T-helper 17 cell (primary cell): ENCODE measurements around the gene CETN3. TPM values are rescaled to one million over a fixed set of nuclear protein-coding genes. Genes with fewer than 3 reads are reported as not detected.
"Not testable (repeated sequence)": the region's sequence is repeated elsewhere in the genome, so short reads cannot be mapped to it uniquely, and the experiment has no call there.

Experiments used
- ATAC-seq: fragments of 150-1000 bp; cut with Tn5 transposase; 2 replicates; pipeline ENCODE4 v1.10.0; 2021; ENCODE audit warnings: mild to moderate bottlenecking, moderate library complexity
- DNase-seq, 3 donors: peaks; one replicate each; pipeline versions ENCODE4 v3.0.0 to v3.0.0-alpha.2; 2020 to 2021
- H3K9me3 ChIP-seq: one replicate; pipeline ENCODE4 v1.7.0; 2013; ENCODE audit warnings: low read length, mild to moderate bottlenecking; ENCODE audit not compliant: control insufficient read depth, poor library complexity, severe bottlenecking
- H3K27ac Mint-ChIP-seq: one replicate; pipeline ENCODE4 v1.8.0; 2022; ENCODE audit warnings: mild to moderate bottlenecking, moderate library complexity, mixed read lengths
- H3K27me3 Mint-ChIP-seq: one replicate; pipeline ENCODE4 v1.8.0; 2022; ENCODE audit warnings: mixed read lengths
- H3K36me3 Mint-ChIP-seq: one replicate; pipeline ENCODE4 v1.8.0; 2022; ENCODE audit warnings: low read depth, mixed read lengths
- H3K4me1 Mint-ChIP-seq: one replicate; pipeline ENCODE4 v1.8.0; 2022; ENCODE audit warnings: mild to moderate bottlenecking, mixed read lengths
- H3K4me3 Mint-ChIP-seq: one replicate; pipeline ENCODE4 v1.8.0; 2022; ENCODE audit warnings: mild to moderate bottlenecking, moderate library complexity, mixed read lengths
- total RNA-seq, 4 donors: library from RNA in 2 of 4; stranded (reverse) in 2 of 4; gene quantifications; one replicate each; pipeline ENCODE4 v1.2.3 and lab custom pipeline; 2022 to 2026

CETN3 gene
- total RNA-seq, 2 donors from 2014 or later = 2.5 to 4.5 TPM

DNA sequence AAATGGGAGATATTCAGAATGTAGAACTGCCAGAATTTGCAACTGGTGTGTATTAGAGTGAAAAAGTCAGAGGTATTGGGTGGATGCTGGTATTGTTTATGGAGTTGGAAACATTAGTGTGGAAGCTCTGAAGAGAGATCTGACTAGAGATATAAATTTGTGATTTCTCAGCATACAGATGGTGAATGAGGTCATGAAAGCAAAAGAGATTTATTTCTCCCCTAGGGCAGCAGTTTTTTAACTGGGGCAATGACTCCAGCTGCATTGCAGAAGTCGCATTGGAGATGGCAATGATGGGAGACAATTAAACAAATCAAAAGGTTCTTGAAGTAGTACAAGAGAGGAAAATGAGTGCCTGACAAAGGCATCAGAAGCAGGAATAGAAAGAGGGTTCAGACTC is 64.9 kb downstream of the CETN3 start:
- no peak overlapping the region for H3K27ac Mint-ChIP-seq
- no peaks in the 10 kb centered on the region for H3K9me3 ChIP-seq
- H3K36me3 Mint-ChIP-seq = peaks cover 2% of the 10 kb centered on the region
- no peak for ATAC-seq
- H3K4me3 Mint-ChIP-seq = no peak overlapping the region
- DNase-seq = no peak
- H3K27me3 Mint-ChIP-seq = peaks cover 33% of the 10 kb centered on the region
- no peaks in the 10 kb centered on the region for H3K4me1 Mint-ChIP-seq

DNA sequence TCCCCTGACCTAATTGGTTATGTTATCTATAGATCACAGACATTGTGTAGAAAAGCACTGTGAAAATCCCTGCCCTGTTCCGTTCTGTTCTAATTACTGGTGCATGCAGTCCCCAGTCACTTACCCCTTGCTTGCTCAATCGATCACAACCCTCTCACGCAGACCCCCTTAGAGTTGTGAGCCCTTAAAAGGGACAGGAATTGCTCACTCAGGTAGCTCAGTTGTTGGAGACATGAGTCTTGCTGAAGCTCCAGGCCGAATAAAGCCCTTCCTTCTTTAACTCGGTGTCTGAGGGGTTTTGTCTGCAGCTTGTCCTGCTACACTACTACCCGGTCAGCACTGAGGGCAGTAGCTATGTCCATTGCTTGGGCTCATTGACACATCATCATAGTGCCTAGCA is 65.8 kb downstream of the CETN3 start:
- H3K36me3 Mint-ChIP-seq, H3K9me3 ChIP-seq, ATAC-seq, H3K27ac Mint-ChIP-seq, DNase-seq, H3K4me1 Mint-ChIP-seq, H3K4me3 Mint-ChIP-seq: not testable (repeated sequence)
- peaks cover 33% of the 10 kb centered on the region for H3K27me3 Mint-ChIP-seq

DNA sequence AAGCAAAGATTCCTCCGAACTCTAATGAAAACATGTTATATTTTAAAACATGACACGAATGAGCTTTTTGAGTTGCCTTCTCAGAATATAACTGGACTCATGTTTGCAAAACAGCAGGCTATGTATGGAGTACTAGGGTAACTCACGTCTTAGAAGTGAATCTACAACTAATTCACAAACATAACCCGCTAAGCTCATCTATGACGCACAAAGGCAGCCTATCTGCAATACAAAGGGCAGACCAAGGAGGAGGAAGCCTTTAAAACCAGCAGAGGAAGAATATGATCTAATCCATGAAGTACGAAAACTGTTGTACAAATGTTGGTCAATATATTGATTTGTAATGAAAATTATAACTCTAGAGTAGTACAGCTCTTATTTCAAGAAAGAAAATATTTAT is 67.0 kb downstream of the CETN3 start:
- DNase-seq (no peak), ATAC-seq (no peak)
- Mint-ChIP-seq H3K4me1 (peaks cover 3% of the 10 kb centered on the region), H3K27ac (no peak overlapping the region), H3K36me3 (peaks cover 5% of the 10 kb centered on the region), H3K27me3 (peaks cover 37% of the 10 kb centered on the region), H3K4me3 (no peak overlapping the region)
- H3K9me3 ChIP-seq = no peaks in the 10 kb centered on the region

Other genes with a start within 250 kb of the CETN3 start
- 1 to 10 TPM; 3.7 to 4.4 TPM for gene MBLAC2, start 65.0 kb upstream of the CETN3 start, total RNA-seq
- gene POLR3G, start 65.1 kb upstream of the CETN3 start, total RNA-seq = under 1 TPM; 0.21 to 0.77 TPM
- gene LYSMD3, start 119.8 kb upstream of the CETN3 start, total RNA-seq = 10 to 100 TPM; 17.8 to 24.7 TPM
- gene ADGRV1, start 149.0 kb upstream of the CETN3 start, total RNA-seq = under 1 TPM; 0.44 to 0.52 TPM